ENCODE data around the gene TNFRSF4.

TNFRSF4 gene

DNA sequence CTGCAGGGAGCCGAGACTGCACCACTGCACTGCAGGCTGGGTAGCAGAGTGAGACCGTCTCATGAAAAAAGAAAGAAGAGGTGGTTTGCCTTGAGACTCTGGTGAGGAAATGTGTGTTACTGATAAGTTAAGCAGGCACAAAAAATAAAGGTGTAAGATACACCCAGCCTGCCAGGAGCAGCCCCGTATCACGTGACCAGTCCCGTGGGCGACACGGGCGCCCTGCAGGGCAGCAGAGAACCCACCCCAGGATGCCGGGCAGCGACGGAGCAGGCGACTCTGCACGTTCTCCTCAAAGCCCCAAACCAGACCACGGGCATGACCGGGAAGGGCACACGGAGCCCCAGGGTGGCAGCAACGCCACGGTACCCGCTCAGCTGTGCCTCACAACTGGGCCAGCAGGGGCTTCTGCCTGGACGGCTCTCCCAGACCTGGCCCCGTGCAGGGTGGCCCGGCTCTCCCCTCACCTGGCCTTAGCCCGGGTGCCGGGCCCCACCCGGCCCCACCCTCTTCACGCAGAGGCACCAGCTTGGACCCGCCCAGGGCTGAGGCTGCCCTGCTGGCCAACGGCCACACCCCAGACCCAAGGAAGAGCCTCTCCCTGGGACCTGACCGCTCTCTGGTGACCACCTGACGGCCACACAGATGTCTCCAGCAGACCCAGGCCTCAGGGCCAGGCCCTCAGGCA lies 8.1 kb upstream of the TNFRSF4 start:
- TF ChIP-seq ZNF274 (IDR thresholded peaks at IDR 0.05; ENCODE audit: low read depth, low read length) (no peak), SUZ12 (IDR thresholded peaks at IDR 0.05; ENCODE audit: extremely low read depth, insufficient read depth, insufficient read length) (no peak), YY1 (IDR thresholded peaks at IDR 0.05; ENCODE audit: insufficient read depth, insufficient read length) (no peak)
- Histone ChIP-seq H3K4me3 (ENCODE audit: insufficient read length, low read depth) (no peak overlapping the region), H3K27me3 (ENCODE audit: insufficient read depth, insufficient read length) (no peaks in the 10 kb centered on the region), H3K9me3 (ENCODE audit: insufficient read depth, low read length) (no peaks in the 10 kb centered on the region), H3K36me3 (ENCODE audit: insufficient read depth, insufficient read length, low read length) (peaks cover 77% of the 10 kb centered on the region), H3K9ac (ENCODE audit: insufficient read length, low read depth) (no peak overlapping the region), H3K4me1 (ENCODE audit: insufficient read depth, insufficient read length) (no peaks in the 10 kb centered on the region)
- DNase-seq (ENCODE audit: low read depth, low spot score), result no peak

DNA sequence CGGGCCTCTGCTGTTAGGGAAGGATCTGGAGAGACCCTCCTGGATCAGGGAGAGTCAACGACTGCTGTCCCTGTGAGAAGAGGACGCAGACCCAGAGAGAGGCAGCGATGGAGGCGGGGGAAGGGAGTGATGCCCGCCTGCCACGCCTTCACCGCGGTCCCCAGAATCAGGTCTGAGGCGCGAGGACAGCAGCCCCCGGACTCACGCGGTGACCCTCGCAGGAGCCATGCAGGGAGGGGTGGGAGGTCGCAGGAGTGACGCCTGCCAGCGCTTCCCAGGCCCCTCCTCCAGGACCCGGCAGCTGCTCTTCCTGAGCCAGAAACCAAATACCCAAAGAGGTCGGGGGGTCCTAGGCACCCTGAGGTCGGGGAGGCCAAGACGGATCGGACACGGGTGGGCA lies 6.2 kb upstream of the TNFRSF4 start:
- TF ChIP-seq ZNF274 (IDR thresholded peaks at IDR 0.05; ENCODE audit: low read depth, low read length) (no peak), SUZ12 (IDR thresholded peaks at IDR 0.05; ENCODE audit: extremely low read depth, insufficient read depth, insufficient read length) (no peak), YY1 (IDR thresholded peaks at IDR 0.05; ENCODE audit: insufficient read depth, insufficient read length) (no peak)
- no peaks in the 10 kb centered on the region for H3K4me1 ChIP-seq (ENCODE audit: insufficient read depth, insufficient read length)
- H3K27me3 ChIP-seq (ENCODE audit: insufficient read depth, insufficient read length), result no peaks in the 10 kb centered on the region
- DNase-seq (ENCODE audit: low read depth, low spot score), result no peak
- no peak overlapping the region for H3K9ac ChIP-seq (ENCODE audit: insufficient read length, low read depth)
- H3K9me3 ChIP-seq (ENCODE audit: insufficient read depth, low read length), result no peaks in the 10 kb centered on the region
- no peak overlapping the region for H3K4me3 ChIP-seq (ENCODE audit: insufficient read length, low read depth)
- H3K36me3 ChIP-seq (ENCODE audit: insufficient read depth, insufficient read length, low read length), result peaks cover 71% of the 10 kb centered on the region

DNA sequence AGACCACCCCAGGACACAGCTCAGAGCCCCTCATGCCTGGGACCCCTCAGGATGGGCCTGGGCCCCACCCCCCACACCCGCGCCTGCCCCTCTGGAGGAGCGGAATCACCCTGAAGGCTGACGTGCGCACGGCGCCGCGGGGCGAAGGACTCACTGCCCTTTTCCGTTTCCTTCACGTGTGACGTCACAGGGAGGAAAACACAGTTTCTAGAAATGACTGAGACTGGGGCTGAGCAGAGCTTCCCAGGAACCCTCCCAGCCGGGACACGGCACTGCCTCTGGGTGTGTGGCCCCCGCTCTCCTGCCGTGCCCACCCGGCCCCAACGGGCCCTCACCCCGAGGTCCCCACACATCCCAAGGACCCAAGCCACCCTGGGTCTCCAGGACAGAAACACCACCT lies 5.4 kb upstream of the TNFRSF4 start:
- H3K4me3 ChIP-seq (ENCODE audit: insufficient read length, low read depth), result no peak overlapping the region
- no peak overlapping the region for H3K9ac ChIP-seq (ENCODE audit: insufficient read length, low read depth)
- H3K4me1 ChIP-seq (ENCODE audit: insufficient read depth, insufficient read length), result no peaks in the 10 kb centered on the region
- H3K27me3 ChIP-seq (ENCODE audit: insufficient read depth, insufficient read length), result no peaks in the 10 kb centered on the region
- H3K36me3 ChIP-seq (ENCODE audit: insufficient read depth, insufficient read length, low read length), result peaks cover 68% of the 10 kb centered on the region
- DNase-seq (ENCODE audit: low read depth, low spot score), result no peak
- TF ChIP-seq ZNF274 (IDR thresholded peaks at IDR 0.05; ENCODE audit: low read depth, low read length) (no peak), YY1 (IDR thresholded peaks at IDR 0.05; ENCODE audit: insufficient read depth, insufficient read length) (no peak), SUZ12 (IDR thresholded peaks at IDR 0.05; ENCODE audit: extremely low read depth, insufficient read depth, insufficient read length) (no peak)
- H3K9me3 ChIP-seq (ENCODE audit: insufficient read depth, low read length), result no peaks in the 10 kb centered on the region

DNA sequence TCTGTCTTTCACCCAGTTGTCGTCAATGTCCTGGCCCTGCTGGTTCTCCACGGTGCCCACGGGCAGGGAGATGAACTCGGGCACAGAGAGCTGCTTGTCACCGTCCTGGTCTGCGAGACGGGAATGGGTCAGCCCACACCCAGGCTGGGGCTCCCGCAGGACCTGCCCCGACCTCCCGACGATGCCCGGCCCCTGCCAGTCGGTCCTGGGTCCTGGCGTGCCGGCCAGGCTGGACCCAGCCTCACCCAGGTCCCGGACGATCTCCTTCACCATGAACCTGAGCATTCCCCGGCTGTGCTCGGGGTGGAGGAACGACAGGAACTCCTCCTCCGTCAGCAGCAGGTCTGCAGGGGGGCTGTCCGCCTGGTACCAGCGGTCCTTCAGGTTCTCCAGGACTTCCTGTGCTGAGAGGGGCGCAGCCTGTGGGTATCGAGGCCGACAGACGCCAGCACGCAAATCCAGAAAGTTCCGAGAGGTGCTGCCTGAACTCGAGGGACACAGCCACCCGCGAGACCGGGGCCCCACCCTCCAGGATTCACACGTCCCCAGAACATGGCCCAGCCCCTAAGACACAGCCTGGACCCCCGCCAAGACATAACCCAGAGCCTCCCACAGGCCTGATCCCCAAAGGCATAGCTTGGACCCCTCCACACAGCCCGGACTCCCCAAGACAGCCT lies 4.7 kb upstream of the TNFRSF4 start:
- H3K36me3 ChIP-seq (ENCODE audit: insufficient read depth, insufficient read length, low read length), result peaks cover 64% of the 10 kb centered on the region
- TF ChIP-seq SUZ12 (IDR thresholded peaks at IDR 0.05; ENCODE audit: extremely low read depth, insufficient read depth, insufficient read length) (no peak), ZNF274 (IDR thresholded peaks at IDR 0.05; ENCODE audit: low read depth, low read length) (no peak), YY1 (IDR thresholded peaks at IDR 0.05; ENCODE audit: insufficient read depth, insufficient read length) (no peak)
- H3K4me3 ChIP-seq (ENCODE audit: insufficient read length, low read depth), result no peak overlapping the region
- no peak overlapping the region for H3K9ac ChIP-seq (ENCODE audit: insufficient read length, low read depth)
- no peaks in the 10 kb centered on the region for H3K4me1 ChIP-seq (ENCODE audit: insufficient read depth, insufficient read length)
- H3K27me3 ChIP-seq (ENCODE audit: insufficient read depth, insufficient read length), result no peaks in the 10 kb centered on the region
- DNase-seq (ENCODE audit: low read depth, low spot score), result no peak
- H3K9me3 ChIP-seq (ENCODE audit: insufficient read depth, low read length), result no peaks in the 10 kb centered on the region

DNA sequence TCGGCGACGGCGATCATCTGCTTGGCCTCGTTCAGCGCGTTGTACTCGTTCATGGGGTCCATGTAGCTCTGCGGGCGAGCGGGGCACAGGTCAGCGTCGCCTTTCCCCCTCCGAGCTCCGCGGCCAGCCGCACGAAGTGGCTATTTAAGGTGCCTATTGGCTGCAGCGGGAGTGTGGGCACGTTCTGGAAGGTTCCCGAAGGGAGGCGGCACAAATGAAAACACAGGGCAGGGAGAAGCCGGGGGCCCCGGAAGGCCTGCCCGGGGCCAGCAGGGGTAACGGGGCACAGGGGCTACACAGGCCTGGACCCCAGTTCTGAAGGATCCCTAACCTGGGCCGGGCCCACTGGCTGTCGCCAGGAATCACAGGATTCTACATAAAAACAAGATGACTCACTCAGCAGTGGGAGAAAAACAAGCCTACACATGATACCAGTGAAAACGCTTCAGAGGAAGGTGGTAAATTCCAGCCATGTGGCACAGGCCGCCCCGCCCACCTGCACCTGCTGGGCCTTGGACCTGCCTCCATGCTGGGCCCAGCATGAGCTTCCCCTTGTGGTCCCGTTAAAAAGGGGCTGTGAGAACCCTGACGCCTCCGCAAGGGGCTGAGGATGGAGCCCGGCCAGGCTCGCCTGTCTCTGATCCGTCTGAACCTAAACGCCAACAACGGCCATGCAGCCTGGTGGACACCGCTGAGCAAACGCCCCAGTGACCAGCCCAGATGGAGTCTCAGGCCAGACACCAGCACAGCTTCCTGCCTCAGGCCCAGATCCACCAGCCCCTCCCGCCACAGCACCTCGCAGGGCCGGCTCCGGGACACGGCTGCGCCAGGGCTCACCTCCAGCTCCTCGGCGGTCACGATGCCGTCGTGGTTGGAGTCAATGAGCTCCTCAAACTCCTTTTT lies 3.9 kb upstream of the TNFRSF4 start:
- Histone ChIP-seq H3K9me3 (ENCODE audit: insufficient read depth, low read length) (no peaks in the 10 kb centered on the region), H3K36me3 (ENCODE audit: insufficient read depth, insufficient read length, low read length) (peaks cover 57% of the 10 kb centered on the region), H3K27me3 (ENCODE audit: insufficient read depth, insufficient read length) (no peaks in the 10 kb centered on the region), H3K4me1 (ENCODE audit: insufficient read depth, insufficient read length) (no peaks in the 10 kb centered on the region), H3K4me3 (ENCODE audit: insufficient read length, low read depth) (no peak overlapping the region), H3K9ac (ENCODE audit: insufficient read length, low read depth) (no peak overlapping the region)
- TF ChIP-seq YY1 (IDR thresholded peaks at IDR 0.05; ENCODE audit: insufficient read depth, insufficient read length), result no peak
- TF ChIP-seq SUZ12 (IDR thresholded peaks at IDR 0.05; ENCODE audit: extremely low read depth, insufficient read depth, insufficient read length), result no peak
- TF ChIP-seq ZNF274 (IDR thresholded peaks at IDR 0.05; ENCODE audit: low read depth, low read length), result no peak
- no peak for DNase-seq (ENCODE audit: low read depth, low spot score)

DNA sequence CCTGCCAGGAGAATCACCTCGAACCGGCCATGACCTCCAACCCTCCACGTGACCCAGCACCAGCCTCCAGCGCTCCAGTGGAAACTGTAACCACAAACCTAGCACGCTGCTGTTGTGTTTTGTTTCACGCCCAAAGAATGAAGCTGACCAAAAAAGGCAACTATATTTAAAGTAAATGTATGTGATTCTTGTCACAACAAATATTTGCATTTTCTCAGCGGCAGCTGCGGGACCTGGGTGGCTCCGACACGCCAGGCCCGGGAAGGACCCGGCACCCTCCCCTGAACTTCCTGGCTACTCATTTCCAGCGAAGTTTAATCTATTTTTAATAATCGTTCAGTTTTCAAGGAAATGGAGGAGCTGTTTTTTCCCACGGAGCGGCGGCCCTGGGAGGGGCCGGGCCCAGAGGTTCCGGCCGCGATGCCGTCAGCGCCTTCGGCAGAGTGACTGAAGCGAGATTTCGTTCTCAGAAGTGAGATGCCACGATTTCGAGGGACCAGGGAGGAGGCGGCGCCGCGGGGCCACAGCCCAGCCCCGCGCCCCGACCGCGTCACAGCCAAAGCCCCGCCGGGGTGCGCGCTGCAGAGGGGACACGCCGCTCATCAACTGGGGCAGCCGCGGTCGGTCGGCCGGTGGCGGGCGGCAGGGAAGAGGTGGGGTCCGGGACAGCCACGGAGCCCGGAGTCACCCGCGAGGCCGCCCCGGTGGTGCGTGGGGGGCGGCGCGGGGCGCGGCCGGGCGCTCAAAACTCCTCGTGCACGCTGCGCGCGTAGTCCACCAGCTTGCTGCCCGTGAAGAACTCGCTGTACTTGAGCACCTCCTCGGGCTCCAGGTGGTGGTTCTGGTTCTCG lies 3.0 kb upstream of the TNFRSF4 start:
- no peak for DNase-seq (ENCODE audit: low read depth, low spot score)
- TF ChIP-seq SUZ12 (IDR thresholded peaks at IDR 0.05; ENCODE audit: extremely low read depth, insufficient read depth, insufficient read length) (no peak), YY1 (IDR thresholded peaks at IDR 0.05; ENCODE audit: insufficient read depth, insufficient read length) (no peak), ZNF274 (IDR thresholded peaks at IDR 0.05; ENCODE audit: low read depth, low read length) (no peak)
- Histone ChIP-seq H3K36me3 (ENCODE audit: insufficient read depth, insufficient read length, low read length) (peaks cover 48% of the 10 kb centered on the region), H3K9ac (ENCODE audit: insufficient read length, low read depth) (no peak overlapping the region), H3K4me1 (ENCODE audit: insufficient read depth, insufficient read length) (no peaks in the 10 kb centered on the region), H3K9me3 (ENCODE audit: insufficient read depth, low read length) (no peaks in the 10 kb centered on the region), H3K4me3 (ENCODE audit: insufficient read length, low read depth) (no peak overlapping the region), H3K27me3 (ENCODE audit: insufficient read depth, insufficient read length) (no peaks in the 10 kb centered on the region)
